ENCODE measurements around the gene HTR1D. TPM values are rescaled to one million over a fixed set of nuclear protein-coding genes. Genes with fewer than 3 reads are reported as not detected.

Gene HTR1D
- total RNA-seq, 4 donors from 2014 or later: 0.46 TPM; not detected in 3

DNA sequence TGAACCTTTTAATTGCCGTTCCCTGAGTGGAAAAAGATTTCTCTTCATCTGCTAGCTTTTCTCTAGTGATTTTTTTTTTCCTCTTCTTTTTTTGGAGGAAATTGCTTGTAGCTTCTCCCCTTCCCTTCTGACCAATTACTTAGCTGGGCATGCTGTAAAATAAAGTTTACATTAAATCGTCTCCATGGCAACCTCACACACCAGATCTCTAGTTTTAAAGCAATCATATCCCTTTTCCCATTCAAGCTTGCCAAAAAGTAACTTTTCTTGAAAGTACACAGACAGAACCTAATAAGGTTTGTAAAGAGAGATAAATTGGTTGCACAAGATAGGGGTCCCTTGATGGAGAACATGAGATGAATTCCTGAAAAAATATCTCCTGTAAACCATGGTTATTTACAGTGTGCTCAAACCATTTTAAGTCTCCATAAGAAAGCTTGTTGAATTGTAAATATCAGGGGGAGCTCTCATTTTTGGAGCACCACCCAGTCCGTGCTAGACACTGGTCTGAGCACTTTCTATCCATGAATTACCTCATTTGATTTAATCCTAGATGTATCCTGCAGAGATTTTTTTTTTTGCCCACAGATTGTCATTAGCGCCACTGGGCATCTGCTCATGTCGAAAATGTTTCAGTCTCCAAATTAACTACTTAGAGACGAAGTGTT, 32.6 kb upstream of the HTR1D start:
- 17 to 23% methylated on average over 6 of the region's 6 CpGs for WGBS, 2 donors (ENCODE audit: low coverage in 1 of 2)
- Histone ChIP-seq H3K9me3 (no peaks in the 10 kb centered on the region), H3K4me1 (no peaks in the 10 kb centered on the region), H3K27me3 (peaks cover 3% of the 10 kb centered on the region), H3K4me3 (no peak overlapping the region), H3K27ac (no peak overlapping the region), H3K36me3 (no peaks in the 10 kb centered on the region)
- ATAC-seq: no peak
- no peak for TF ChIP-seq POLR2AphosphoS5 (IDR thresholded peaks at IDR 0.05)
- TF ChIP-seq POLR2A (IDR thresholded peaks at IDR 0.05): no peak
- no peak for TF ChIP-seq CTCF (IDR thresholded peaks at IDR 0.05)
- no peak for TF ChIP-seq EP300 (IDR thresholded peaks at IDR 0.05)

GRCh38 chr1:23247276-23247675, 30.0 kb upstream of the HTR1D start:
- H3K27ac ChIP-seq: no peak overlapping the region
- no peaks in the 10 kb centered on the region for H3K36me3 ChIP-seq
- H3K4me1 ChIP-seq: no peaks in the 10 kb centered on the region
- ATAC-seq: no peak
- TF ChIP-seq POLR2A (IDR thresholded peaks at IDR 0.05) (no peak), CTCF (IDR thresholded peaks at IDR 0.05) (no peak), POLR2AphosphoS5 (IDR thresholded peaks at IDR 0.05) (no peak), EP300 (IDR thresholded peaks at IDR 0.05) (no peak)
- H3K27me3 ChIP-seq: peaks cover 3% of the 10 kb centered on the region
- no peak overlapping the region for H3K4me3 ChIP-seq
- H3K9me3 ChIP-seq: no peaks in the 10 kb centered on the region
- 94 to 98% methylated on average over 3 to 6 of the region's 6 CpGs for WGBS, 2 donors (ENCODE audit: low coverage in 1 of 2)

GRCh38 chr1:23246274-23246673, 29.0 kb upstream of the HTR1D start:
- Histone ChIP-seq H3K27me3 (peaks cover 3% of the 10 kb centered on the region), H3K9me3 (no peaks in the 10 kb centered on the region), H3K27ac (no peak overlapping the region), H3K36me3 (no peaks in the 10 kb centered on the region), H3K4me3 (no peak overlapping the region), H3K4me1 (no peaks in the 10 kb centered on the region)
- no peak for ATAC-seq
- TF ChIP-seq CTCF (IDR thresholded peaks at IDR 0.05) (no peak), POLR2A (IDR thresholded peaks at IDR 0.05) (no peak), EP300 (IDR thresholded peaks at IDR 0.05) (no peak), POLR2AphosphoS5 (IDR thresholded peaks at IDR 0.05) (no peak)
- 87 to 100% methylated on average over 2 of the region's 2 CpGs for WGBS, 2 donors (ENCODE audit: low coverage in 1 of 2)

GRCh38 chr1:23244256-23244761, 27.0 kb upstream of the HTR1D start:
- H3K27me3 ChIP-seq: peaks cover 3% of the 10 kb centered on the region
- H3K4me3 ChIP-seq: no peak overlapping the region
- no peak for TF ChIP-seq EP300 (IDR thresholded peaks at IDR 0.05)
- no peak for TF ChIP-seq POLR2A (IDR thresholded peaks at IDR 0.05)
- no peak for TF ChIP-seq CTCF (IDR thresholded peaks at IDR 0.05)
- TF ChIP-seq POLR2AphosphoS5 (IDR thresholded peaks at IDR 0.05): no peak
- no peak overlapping the region for H3K27ac ChIP-seq
- H3K36me3 ChIP-seq: no peaks in the 10 kb centered on the region
- no peaks in the 10 kb centered on the region for H3K9me3 ChIP-seq
- no peak for ATAC-seq
- 100% methylated on average over 2 to 3 of the region's 7 CpGs for WGBS, 2 donors (ENCODE audit: low coverage in 1 of 2)
- no peaks in the 10 kb centered on the region for H3K4me1 ChIP-seq

- 86 to 100% methylated on average over 2 to 7 of the region's 7 CpGs for WGBS, 2 donors (ENCODE audit: low coverage in 1 of 2)
- ATAC-seq: no peak
- H3K4me3 ChIP-seq: no peak overlapping the region
- no peak overlapping the region for H3K27ac ChIP-seq
- H3K9me3 ChIP-seq: no peaks in the 10 kb centered on the region
- peaks cover 15% of the 10 kb centered on the region for H3K27me3 ChIP-seq
- H3K4me1 ChIP-seq: no peaks in the 10 kb centered on the region
- no peaks in the 10 kb centered on the region for H3K36me3 ChIP-seq
- no peak for TF ChIP-seq POLR2A (IDR thresholded peaks at IDR 0.05)
- TF ChIP-seq POLR2AphosphoS5 (IDR thresholded peaks at IDR 0.05): no peak
- no peak for TF ChIP-seq EP300 (IDR thresholded peaks at IDR 0.05)
These were observed 25.1 kb upstream of the HTR1D start for GRCh38 chr1:23242414-23242813.
